Suprapubic skin (tissue), 4 donors: Measurements from ENCODE around the gene IFIT1B. TPM values are rescaled to one million over a fixed set of nuclear protein-coding genes. Genes with fewer than 3 reads are reported as not detected.
"Not testable (repeated sequence)": the region's sequence is repeated elsewhere in the genome, so short reads cannot be mapped to it uniquely, and the experiment has no call there.

Source experiments
- DNase-seq, 2 donors: peaks; one replicate each; pipeline ENCODE4 v3.0.0-alpha.2; 2019; ENCODE audit warnings: low spot score in 2 of 2
- H3K27ac ChIP-seq: fragments of 200-600 bp; sonication (generic); one replicate; pipeline ENCODE4 v1.5.1; 2019
- H3K27me3 ChIP-seq: fragments of 200-600 bp; sonication (generic); one replicate; pipeline ENCODE4 v1.5.1; 2019
- H3K36me3 ChIP-seq: fragments of 200-600 bp; sonication (generic); one replicate; pipeline ENCODE4 v1.5.1; 2019
- H3K4me1 ChIP-seq: fragments of 200-600 bp; sonication (generic); one replicate; pipeline ENCODE4 v1.5.1; 2019
- H3K4me3 ChIP-seq: fragments of 200-600 bp; sonication (generic); one replicate; pipeline ENCODE4 v1.5.1; 2019; ENCODE audit warnings: mild to moderate bottlenecking
- H3K9me3 ChIP-seq: fragments of 200-600 bp; sonication (generic); one replicate; pipeline ENCODE4 v1.5.1; 2019
- EP300 ChIP-seq: sonication (generic); formaldehyde crosslinking; IDR thresholded peaks from one replicate; pipeline ENCODE4 v1.6.1; 2017; ENCODE audit warnings: antibody characterized with exemption
- POLR2A ChIP-seq, 2 donors: fragments of 450-650 bp; IDR thresholded peaks; one replicate each; pipeline ENCODE4 v1.6.1; 2017; ENCODE audit warnings: antibody characterized with exemption in 2 of 2, mild to moderate bottlenecking in 2 of 2, moderate library complexity in 2 of 2
- POLR2AphosphoS5 ChIP-seq, 3 donors: sonication (generic); formaldehyde crosslinking; IDR thresholded peaks; one replicate each; pipeline ENCODE4 v1.6.1; 2017; ENCODE audit warnings: antibody characterized with exemption in 3 of 3
- WGBS: methylation state at CpG from one replicate; pipeline ENCODE4 v1.1.5; 2018; 5-methylcytosine and 5-hydroxymethylcytosine counted together
- total RNA-seq, 4 donors: library from RNA; depleted of rRNA; stranded (reverse); fragments of >200 nt; gene quantifications; one replicate each; pipeline ENCODE4 v1.1.0, GENCODE V29; 2016
- TF ChIP-seq, protein P1 (sequence below), 2 donors: fragments of 200-600 bp in 1 of 2; fragments of 450-650 bp in 1 of 2; sonication (generic) in 1 of 2; IDR thresholded peaks; one replicate each; pipeline ENCODE4 v1.5.1; 2016 to 2019; ENCODE audit warnings: antibody characterized with exemption in 2 of 2, mild to moderate bottlenecking in 1 of 2, moderate library complexity in 1 of 2

The IFIT1B gene
- total RNA-seq, 4 donors from 2014 or later, result not detected

DNA sequence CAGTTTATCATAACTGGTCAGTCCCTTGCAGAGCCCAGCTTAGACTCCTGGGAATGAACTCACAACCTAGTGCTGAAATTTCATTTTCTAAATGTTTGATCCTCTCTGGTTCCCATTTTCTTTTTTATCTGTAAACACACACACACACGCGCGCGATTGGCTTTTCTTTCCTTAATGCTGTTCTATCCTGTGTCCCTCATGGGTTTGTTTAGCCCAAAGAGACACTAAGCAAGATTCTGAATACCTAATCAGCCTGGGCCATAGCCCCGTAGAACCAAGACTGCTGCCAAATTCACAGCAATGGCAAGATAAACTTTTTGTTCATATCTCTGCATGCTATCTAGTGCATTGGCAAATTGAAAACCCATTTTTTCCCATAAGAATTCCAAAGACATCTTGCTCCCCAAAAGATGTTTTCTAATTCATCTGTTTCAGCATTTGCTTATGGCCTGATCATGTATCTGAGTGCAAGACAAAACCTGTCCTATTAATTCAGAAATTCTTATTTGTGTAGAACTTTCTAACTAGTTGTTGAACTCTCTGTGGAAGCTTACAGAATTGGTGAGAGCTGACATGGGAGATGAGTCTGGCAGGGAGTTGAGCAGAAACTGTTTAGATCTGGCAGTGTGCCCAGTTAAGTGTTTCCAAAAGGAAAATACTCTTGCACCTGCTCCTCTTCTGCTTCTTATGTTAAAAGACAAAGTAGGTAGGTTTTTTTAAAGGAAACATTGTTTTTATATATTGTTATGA is 12.8 kb downstream of the IFIT1B start:
- no peak overlapping the region for H3K27ac ChIP-seq
- no peaks in the 10 kb centered on the region for H3K27me3 ChIP-seq
- H3K4me3 ChIP-seq, result no peak overlapping the region
- peaks cover 39% of the 10 kb centered on the region for H3K4me1 ChIP-seq
- TF ChIP-seq EP300 (no peak), POLR2A (IDR thresholded peaks at IDR 0.05) (no peak), POLR2AphosphoS5 (IDR thresholded peaks at IDR 0.05) (no peak)
- TF ChIP-seq, protein P1, sequence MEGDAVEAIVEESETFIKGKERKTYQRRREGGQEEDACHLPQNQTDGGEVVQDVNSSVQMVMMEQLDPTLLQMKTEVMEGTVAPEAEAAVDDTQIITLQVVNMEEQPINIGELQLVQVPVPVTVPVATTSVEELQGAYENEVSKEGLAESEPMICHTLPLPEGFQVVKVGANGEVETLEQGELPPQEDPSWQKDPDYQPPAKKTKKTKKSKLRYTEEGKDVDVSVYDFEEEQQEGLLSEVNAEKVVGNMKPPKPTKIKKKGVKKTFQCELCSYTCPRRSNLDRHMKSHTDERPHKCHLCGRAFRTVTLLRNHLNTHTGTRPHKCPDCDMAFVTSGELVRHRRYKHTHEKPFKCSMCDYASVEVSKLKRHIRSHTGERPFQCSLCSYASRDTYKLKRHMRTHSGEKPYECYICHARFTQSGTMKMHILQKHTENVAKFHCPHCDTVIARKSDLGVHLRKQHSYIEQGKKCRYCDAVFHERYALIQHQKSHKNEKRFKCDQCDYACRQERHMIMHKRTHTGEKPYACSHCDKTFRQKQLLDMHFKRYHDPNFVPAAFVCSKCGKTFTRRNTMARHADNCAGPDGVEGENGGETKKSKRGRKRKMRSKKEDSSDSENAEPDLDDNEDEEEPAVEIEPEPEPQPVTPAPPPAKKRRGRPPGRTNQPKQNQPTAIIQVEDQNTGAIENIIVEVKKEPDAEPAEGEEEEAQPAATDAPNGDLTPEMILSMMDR (IDR thresholded peaks at IDR 0.05), result no peak
- WGBS, result 81% methylated on average over 5 of the region's 5 CpGs
- H3K36me3 ChIP-seq, result no peaks in the 10 kb centered on the region
- H3K9me3 ChIP-seq, result no peaks in the 10 kb centered on the region
- DNase-seq, result no peak

DNA sequence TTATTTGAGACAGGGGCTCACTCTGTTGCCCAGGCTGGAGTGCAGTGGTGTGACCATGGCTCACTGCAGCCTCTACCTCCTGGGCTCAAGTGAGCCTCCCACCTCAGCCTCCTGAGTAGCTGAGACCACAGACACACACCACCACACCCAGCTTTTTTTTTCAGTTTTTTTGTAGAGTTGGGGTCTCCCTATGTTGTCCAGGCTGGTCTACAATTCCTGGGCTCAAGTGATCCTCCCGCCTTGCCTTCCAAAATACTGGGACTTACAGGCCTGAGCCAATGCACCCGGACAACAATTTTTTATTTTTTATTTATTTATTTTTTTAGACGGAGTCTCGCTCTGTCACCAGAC is 13.3 kb downstream of the IFIT1B start:
- not testable (repeated sequence) for H3K9me3 ChIP-seq, DNase-seq, H3K27ac ChIP-seq, H3K27me3 ChIP-seq, H3K36me3 ChIP-seq, H3K4me3 ChIP-seq
- over 99% methylated on average over 4 of the region's 4 CpGs for WGBS
- H3K4me1 ChIP-seq, result peaks cover 39% of the 10 kb centered on the region

DNA sequence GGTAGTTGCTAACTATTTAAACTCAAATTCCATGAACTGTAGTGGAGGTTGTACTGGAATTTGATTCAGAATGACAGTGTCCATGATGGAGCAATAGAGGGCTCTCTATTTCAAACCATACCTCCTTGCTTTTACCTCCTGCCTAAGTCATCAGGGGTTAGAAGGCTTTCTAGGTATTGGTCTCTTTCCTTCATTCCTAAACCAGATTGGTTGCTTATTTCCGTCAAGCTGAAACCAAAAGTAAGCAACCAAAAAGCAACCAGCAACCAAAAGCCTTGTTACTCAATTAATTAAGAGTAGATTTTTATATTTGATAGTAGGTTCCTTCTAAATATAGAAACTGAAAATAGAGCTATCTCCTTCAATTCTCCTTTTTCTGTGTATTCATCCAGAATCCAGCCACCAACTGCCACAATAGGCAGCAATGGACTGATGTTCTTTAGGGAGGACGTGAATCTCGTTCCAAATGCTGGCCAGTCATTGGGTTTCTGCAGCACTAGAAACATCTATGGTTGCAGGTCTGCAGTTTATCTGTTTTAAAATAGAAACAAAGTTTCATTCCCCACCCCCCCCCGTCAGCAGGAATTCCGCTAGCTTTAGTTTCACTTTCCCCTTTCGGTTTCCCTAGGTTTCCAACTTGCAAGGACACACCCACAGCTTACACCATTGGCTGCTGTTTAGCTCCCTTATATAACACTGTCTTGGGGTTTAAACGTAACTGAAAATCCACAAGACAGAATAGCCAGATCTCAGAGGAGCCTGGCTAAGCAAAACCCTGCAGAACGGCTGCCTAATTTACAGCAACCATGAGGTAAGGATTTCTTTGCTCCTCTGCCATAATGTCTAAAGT is 14.3 kb downstream of the IFIT1B start, which contains the start of gene IFIT1:
Gene IFIT1, plus strand, starts transcription at position 717 of the 850 bp plus-strand sequence. Its CDS starts 90 bp downstream, at position 807.
- H3K27me3 ChIP-seq, result no peaks in the 10 kb centered on the region
- no peak for TF ChIP-seq POLR2AphosphoS5 (IDR thresholded peaks at IDR 0.05)
- TF ChIP-seq, protein P1 (IDR thresholded peaks at IDR 0.05), result no peak
- TF ChIP-seq EP300, result no peak
- TF ChIP-seq POLR2A (IDR thresholded peaks at IDR 0.05), result no peak
- peaks cover 39% of the 10 kb centered on the region for H3K4me1 ChIP-seq
- 3% methylated on average over 8 of the region's 8 CpGs for WGBS
- H3K27ac ChIP-seq, result peak within 1 kb of the TSS; percentile 67
- H3K9me3 ChIP-seq, result no peaks in the 10 kb centered on the region
- no peaks in the 10 kb centered on the region for H3K36me3 ChIP-seq
- H3K4me3 ChIP-seq, result peak within 1 kb of the TSS; percentile 60
- no peak for DNase-seq

DNA sequence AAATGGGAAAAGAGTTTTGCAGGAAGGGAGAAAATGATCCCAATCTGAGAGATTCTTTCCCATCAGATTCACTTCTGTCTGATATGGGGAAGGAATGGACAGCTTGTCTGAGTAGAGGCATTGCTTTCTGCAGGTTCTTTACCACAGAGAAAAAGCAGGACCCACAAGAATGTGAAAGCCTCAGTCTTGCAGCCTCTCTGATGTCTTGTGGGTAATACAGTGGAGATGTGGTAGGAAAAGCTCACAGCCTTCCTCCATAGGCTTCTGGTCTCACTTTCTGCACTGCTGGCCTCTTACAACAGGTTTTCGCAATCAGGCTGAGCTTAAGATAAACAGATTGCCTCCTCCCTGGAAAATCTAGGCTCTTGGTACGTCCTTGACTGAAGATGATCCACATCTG is 15.1 kb downstream of the IFIT1B start:
- H3K4me1 ChIP-seq, result peaks cover 39% of the 10 kb centered on the region
- peak overlapping the region; percentile 67 for H3K27ac ChIP-seq
- H3K27me3 ChIP-seq, result no peaks in the 10 kb centered on the region
- no peak for DNase-seq
- H3K4me3 ChIP-seq, result peak overlapping the region; percentile 60
- no peaks in the 10 kb centered on the region for H3K9me3 ChIP-seq
- TF ChIP-seq, protein P1 (IDR thresholded peaks at IDR 0.05), result no peak
- TF ChIP-seq EP300 (no peak), POLR2AphosphoS5 (IDR thresholded peaks at IDR 0.05) (no peak), POLR2A (IDR thresholded peaks at IDR 0.05) (no peak)
- WGBS, result 16% methylated on average over 2 of the region's 2 CpGs
- no peaks in the 10 kb centered on the region for H3K36me3 ChIP-seq

DNA sequence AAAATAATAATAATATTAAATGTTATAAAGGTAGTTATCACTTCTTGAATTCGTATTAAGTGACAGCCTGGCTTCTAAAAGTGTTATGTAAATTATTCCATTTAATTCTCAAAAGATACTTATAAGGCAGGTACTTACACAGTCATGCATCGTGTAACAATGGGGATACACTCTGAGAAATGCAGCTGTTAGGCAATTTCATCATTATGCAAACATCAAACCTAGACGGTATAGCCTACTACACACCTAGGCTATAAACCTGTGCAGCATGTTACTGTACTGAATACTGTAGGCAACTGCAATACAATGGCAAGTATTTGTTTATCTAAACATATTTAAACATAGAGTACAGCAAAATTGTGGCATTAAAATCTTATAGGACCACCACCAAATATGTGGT is 16.0 kb downstream of the IFIT1B start:
- peak overlapping the region; percentile 60 for H3K4me3 ChIP-seq
- H3K27ac ChIP-seq, result no peak overlapping the region
- H3K9me3 ChIP-seq, result no peaks in the 10 kb centered on the region
- TF ChIP-seq POLR2AphosphoS5 (IDR thresholded peaks at IDR 0.05), result no peak
- TF ChIP-seq POLR2A (IDR thresholded peaks at IDR 0.05), result no peak
- TF ChIP-seq, protein P1 (IDR thresholded peaks at IDR 0.05), result no peak
- no peak for TF ChIP-seq EP300
- H3K4me1 ChIP-seq, result peaks cover 39% of the 10 kb centered on the region
- no peaks in the 10 kb centered on the region for H3K27me3 ChIP-seq
- DNase-seq, result no peak
- WGBS, result 33% methylated on average over 3 of the region's 3 CpGs
- no peaks in the 10 kb centered on the region for H3K36me3 ChIP-seq
